MM.1S (cell line): ENCODE data around the gene STRN.
"Not testable (repeated sequence)": the region's sequence is repeated elsewhere in the genome, so short reads cannot be mapped to it uniquely, and the experiment has no call there.

Experiments used
- EZH2phosphoT487 ChIP-seq: fragments of 300-600 bp; sonication (generic); IDR thresholded peaks from 2 replicates; pipeline ENCODE4 v1.6.1; 2018; ENCODE audit warnings: antibody characterized with exemption, low read length
- TF ChIP-seq, protein P1 (sequence below): fragments of 300-600 bp; sonication (generic); IDR thresholded peaks from 2 replicates; pipeline ENCODE4 v1.5.1; 2016; ENCODE audit warnings: antibody characterized with exemption, low read length, mixed read lengths

GRCh38 chr2:36887095-36887494, 79.2 kb downstream of the STRN start:
- not testable (repeated sequence) for TF ChIP-seq EZH2phosphoT487
- TF ChIP-seq, protein P1, sequence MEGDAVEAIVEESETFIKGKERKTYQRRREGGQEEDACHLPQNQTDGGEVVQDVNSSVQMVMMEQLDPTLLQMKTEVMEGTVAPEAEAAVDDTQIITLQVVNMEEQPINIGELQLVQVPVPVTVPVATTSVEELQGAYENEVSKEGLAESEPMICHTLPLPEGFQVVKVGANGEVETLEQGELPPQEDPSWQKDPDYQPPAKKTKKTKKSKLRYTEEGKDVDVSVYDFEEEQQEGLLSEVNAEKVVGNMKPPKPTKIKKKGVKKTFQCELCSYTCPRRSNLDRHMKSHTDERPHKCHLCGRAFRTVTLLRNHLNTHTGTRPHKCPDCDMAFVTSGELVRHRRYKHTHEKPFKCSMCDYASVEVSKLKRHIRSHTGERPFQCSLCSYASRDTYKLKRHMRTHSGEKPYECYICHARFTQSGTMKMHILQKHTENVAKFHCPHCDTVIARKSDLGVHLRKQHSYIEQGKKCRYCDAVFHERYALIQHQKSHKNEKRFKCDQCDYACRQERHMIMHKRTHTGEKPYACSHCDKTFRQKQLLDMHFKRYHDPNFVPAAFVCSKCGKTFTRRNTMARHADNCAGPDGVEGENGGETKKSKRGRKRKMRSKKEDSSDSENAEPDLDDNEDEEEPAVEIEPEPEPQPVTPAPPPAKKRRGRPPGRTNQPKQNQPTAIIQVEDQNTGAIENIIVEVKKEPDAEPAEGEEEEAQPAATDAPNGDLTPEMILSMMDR: not testable (repeated sequence)
